Heart left ventricle (tissue), 16 donors: ENCODE results near the gene UBE2I. TPM values are rescaled to one million over a fixed set of nuclear protein-coding genes. Genes with fewer than 3 reads are reported as not detected.

Experiments used
- ATAC-seq, 4 donors: fragments of 200-7000 bp; cut with Tn5 transposase; one replicate each; pipeline ENCODE4 v1.9.1; 2020 to 2022; ENCODE audit warnings: moderate library complexity in 4 of 4, mild to moderate bottlenecking in 3 of 4, moderate number of reproducible peaks in 1 of 4
- DNase-seq, 5 donors: peaks; one replicate each; pipeline ENCODE4 v3.0.0-alpha.2; 2020
- H3K27ac ChIP-seq, 12 donors: fragments of 200-600 bp; sonication (generic) in 4 of 12; one replicate each; pipeline versions ENCODE4 v1.5.0 to v1.8.0; 2016 to 2022; ENCODE audit warnings: mild to moderate bottlenecking in 2 of 12
- H3K27me3 ChIP-seq, 9 donors: fragments of 200-600 bp; sonication (generic) in 2 of 9; one replicate each; pipeline versions ENCODE4 v1.5.1 to v1.8.0; 2016 to 2022; ENCODE audit warnings: mild to moderate bottlenecking in 3 of 9
- H3K36me3 ChIP-seq, 9 donors: fragments of 200-600 bp; sonication (generic) in 2 of 9; one replicate each; pipeline versions ENCODE4 v1.5.0 to v1.8.0; 2018 to 2022; ENCODE audit warnings: mild to moderate bottlenecking in 2 of 9
- H3K4me1 ChIP-seq, 12 donors: fragments of 200-600 bp; sonication (generic) in 4 of 12; one replicate each; pipeline versions ENCODE4 v1.5.0 to v1.8.0; 2016 to 2022; ENCODE audit warnings: mild to moderate bottlenecking in 3 of 12
- H3K4me3 ChIP-seq, 12 donors: fragments of 200-600 bp; sonication (generic) in 4 of 12; one replicate each; pipeline versions ENCODE4 v1.5.0 to v1.8.0; 2017 to 2022; ENCODE audit warnings: mild to moderate bottlenecking in 9 of 12, moderate library complexity in 4 of 12
- H3K9me3 ChIP-seq, 12 donors: fragments of 200-600 bp; sonication (generic) in 4 of 12; one replicate each; pipeline versions ENCODE4 v1.5.0 to v1.8.0; 2016 to 2022; ENCODE audit warnings: mild to moderate bottlenecking in 1 of 12
- POLR2A ChIP-seq, 2 donors: fragments of 450-650 bp; IDR thresholded peaks; one replicate each; pipeline ENCODE4 v1.6.1; 2017; ENCODE audit warnings: antibody characterized with exemption in 2 of 2, mild to moderate bottlenecking in 2 of 2, moderate library complexity in 2 of 2
- WGBS, 4 donors: extraction: QIAGEN DNeasy Blood & Tissue Kit in 2 of 4; methylation state at CpG; one replicate each; pipeline versions ENCODE4 v1.1.5 to v1.1.7; 2013 to 2018; 5-methylcytosine and 5-hydroxymethylcytosine counted together
- intact Hi-C, 10 donors: fragments of 100-400 bp; cut with DNase I; formaldehyde crosslinking; loops; one replicate each; pipeline versions ENCODE4 v1.11.1 to v1.14.2; 2022
- polyA plus RNA-seq, 2 donors: library from polyadenylated mRNA; stranded (reverse); fragments of 200-250 nt; gene quantifications; one replicate each; pipeline ENCODE4 v1.2.3, GENCODE V29; 2013
- total RNA-seq, 9 donors: library from RNA; depleted of rRNA in 2 of 9; stranded (reverse); fragments of >200 nt in 2 of 9; fragmentation: NEBNext Ultra II Directional in 3 of 9; extraction: Animal tissue kit (Norgen Biotek cat#: 25700) in 3 of 9; gene quantifications; one replicate each; pipeline versions ENCODE4 v1.1.0 to v1.2.4, GENCODE V29; 2016 to 2023
- TF ChIP-seq, protein P1 (sequence below), 12 donors: fragments of 200-600 bp; sonication (generic) in 4 of 12; IDR thresholded peaks; one replicate each; pipeline versions ENCODE4 v1.5.0 to v1.8.0; 2018 to 2022; ENCODE audit warnings: antibody characterized with exemption in 12 of 12, mild to moderate bottlenecking in 5 of 12
- donor health status: ischemic (EF 13 %, LVEDD 7.1; RV severe dilation, severe dysfunction).
- donor health status: healthy with polysubstance abuse.
- donor health status: DM: no; HTN: yes; CAD: no.
- donor health status: DM: no; HTN: no; CAD: no.
- donor health status: ischemic (EF 25% LVEDD 6.9; RV normal size, moderate dysfunction).
- donor health status: ischemic (EF 25% LVEDD 5.7; RV mildly dilated, moderate dysfunction).
- donor health status: healthy.
- donor health status: DM: yes; HTN: yes; CAD: no.
- donor health status: ischemic (EF 35%, LVEDD 5.7; RV mildly dilated, moderate dysfunction).
- donor health status: nonischemic (EF 11% LVEDD 7.7; RV severe dilation, severe dysfunction).
- donor health status: DM: yes; HTN: yes; CAD: no.
- donor health status: PGD.
- donor health status: ischemic (EF 29% LVEDD 5.4; RV normal size, mild dysfunction).
- donor health status: nonischemic (EF 23%, LVEDD 6.1; RV moderate dilation, normal function).

The UBE2I gene
- total and polyA plus RNA-seq, 11 donors = 59.3 to 105 (median 82.5) TPM

DNA sequence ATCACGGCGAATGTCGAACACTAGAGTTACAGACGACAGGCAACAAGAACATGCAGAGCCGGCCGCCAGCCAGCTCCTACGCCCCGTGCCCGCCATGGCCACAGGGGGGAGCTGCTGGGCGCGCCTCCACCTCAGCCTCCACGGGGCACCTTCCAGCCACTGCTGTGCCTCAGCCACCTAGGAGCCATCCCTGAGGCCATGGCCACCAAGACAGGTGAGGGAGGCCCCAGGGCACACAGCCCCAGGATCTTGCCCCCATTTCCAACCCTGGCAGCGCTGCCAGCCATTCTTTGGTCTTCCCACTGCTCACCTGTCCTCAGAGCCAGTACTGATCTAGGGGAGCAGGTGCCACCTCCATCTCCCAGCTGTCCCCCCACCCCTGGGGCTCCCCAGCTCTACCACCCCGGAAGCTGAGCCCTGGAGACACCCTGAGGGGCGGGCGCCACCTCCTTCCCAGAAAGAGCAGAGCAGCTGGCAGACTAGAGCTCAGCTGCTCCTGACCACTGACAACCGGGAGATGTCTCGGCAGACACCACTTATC is 54.1 kb downstream of the UBE2I start:
- Histone ChIP-seq H3K36me3 (peaks cover 0 to 90% (median 76%) of the 10 kb centered on the region in 9 donors), H3K27ac (no peak overlapping the region), H3K27me3 (no peaks in the 10 kb centered on the region), H3K9me3 (no peaks in the 10 kb centered on the region), H3K4me3 (no peak overlapping the region), H3K4me1 (no peaks in the 10 kb centered on the region)
- DNase-seq (peak in 2 of 5 donors; percentile 63 to 80), ATAC-seq (peak; percentile 70 to 80 (median 71))
- 46 to 67% (median 51%) methylated on average over 11 to 18 of the region's 18 CpGs for WGBS, 4 donors
- TF ChIP-seq, protein P1, sequence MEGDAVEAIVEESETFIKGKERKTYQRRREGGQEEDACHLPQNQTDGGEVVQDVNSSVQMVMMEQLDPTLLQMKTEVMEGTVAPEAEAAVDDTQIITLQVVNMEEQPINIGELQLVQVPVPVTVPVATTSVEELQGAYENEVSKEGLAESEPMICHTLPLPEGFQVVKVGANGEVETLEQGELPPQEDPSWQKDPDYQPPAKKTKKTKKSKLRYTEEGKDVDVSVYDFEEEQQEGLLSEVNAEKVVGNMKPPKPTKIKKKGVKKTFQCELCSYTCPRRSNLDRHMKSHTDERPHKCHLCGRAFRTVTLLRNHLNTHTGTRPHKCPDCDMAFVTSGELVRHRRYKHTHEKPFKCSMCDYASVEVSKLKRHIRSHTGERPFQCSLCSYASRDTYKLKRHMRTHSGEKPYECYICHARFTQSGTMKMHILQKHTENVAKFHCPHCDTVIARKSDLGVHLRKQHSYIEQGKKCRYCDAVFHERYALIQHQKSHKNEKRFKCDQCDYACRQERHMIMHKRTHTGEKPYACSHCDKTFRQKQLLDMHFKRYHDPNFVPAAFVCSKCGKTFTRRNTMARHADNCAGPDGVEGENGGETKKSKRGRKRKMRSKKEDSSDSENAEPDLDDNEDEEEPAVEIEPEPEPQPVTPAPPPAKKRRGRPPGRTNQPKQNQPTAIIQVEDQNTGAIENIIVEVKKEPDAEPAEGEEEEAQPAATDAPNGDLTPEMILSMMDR (IDR thresholded peaks at IDR 0.05) = peak; percentile 52 to 87 (median 68)
- TF ChIP-seq POLR2A (IDR thresholded peaks at IDR 0.05) = no peak
- intact Hi-C loops = no loop called here

DNA sequence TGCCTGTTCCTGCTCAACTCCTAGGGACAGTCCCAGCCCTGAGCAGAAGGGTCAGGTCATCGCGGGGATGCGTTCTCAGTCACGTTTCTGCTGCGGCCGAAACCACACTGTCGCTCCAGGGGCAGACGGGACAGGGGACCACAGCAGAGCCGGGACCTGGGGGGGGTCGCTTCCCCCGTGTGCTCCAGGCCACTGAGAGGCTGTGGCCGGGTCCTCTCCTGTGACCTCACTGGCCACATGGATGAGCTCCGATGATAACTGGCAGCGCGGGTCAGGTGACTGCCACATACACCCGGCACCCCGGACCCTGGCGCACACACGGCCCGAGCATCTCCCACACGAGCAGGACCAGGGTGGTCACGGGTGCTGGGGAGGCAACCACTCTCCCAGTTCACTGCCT is 55.1 kb downstream of the UBE2I start:
- intact Hi-C loops = no loop called here
- ATAC-seq = no peak
- WGBS, 4 donors = 88 to 96% (median 91%) methylated on average over 8 to 22 of the region's 22 CpGs

DNA sequence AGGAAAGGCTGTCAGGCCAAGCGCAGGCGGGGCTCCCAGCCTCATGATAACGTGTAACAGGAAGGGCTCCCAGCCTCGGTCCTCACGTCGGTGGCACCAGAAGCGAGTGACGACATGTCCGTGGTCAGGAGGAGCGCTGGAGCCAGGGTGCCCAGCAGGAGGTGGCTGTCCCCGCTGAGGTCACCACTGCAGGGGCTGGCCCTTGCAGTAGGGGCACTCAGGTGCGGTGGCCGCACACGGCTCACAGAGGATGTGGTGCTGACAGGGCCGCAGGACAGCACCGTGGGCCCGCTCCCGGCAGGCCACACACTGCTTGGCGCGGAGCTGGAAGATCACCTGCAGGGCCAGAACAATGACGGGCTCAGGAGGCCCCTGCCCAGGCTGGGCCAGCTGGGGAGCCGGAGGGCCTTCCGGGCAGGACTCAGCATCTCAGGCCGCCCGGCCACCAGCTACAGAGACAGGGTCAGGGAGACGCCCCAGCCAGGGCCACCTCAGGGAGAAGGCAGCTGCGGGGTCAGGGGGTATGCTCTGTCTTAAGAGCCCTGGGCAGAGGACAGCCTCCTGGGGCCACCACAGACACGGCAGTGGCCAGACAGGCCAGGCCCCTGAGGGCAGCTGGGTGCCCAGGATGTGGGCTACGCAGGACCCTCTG is 56.8 kb downstream of the UBE2I start:
- H3K4me3 ChIP-seq = no peak overlapping the region
- TF ChIP-seq POLR2A (IDR thresholded peaks at IDR 0.05) = no peak
- TF ChIP-seq, protein P1 (IDR thresholded peaks at IDR 0.05) = no peak
- no peaks in the 10 kb centered on the region for H3K27me3 ChIP-seq
- intact Hi-C loops = no loop called here
- 65 to 87% (median 84%) methylated on average over 13 to 29 of the region's 29 CpGs for WGBS, 4 donors
- H3K4me1 ChIP-seq = no peaks in the 10 kb centered on the region
- no peaks in the 10 kb centered on the region for H3K9me3 ChIP-seq
- peak in 2 of 4 donors; percentile 6 to 12 for ATAC-seq
- H3K36me3 ChIP-seq = peaks cover 0 to 91% (median 75%) of the 10 kb centered on the region in 9 donors
- H3K27ac ChIP-seq = no peak overlapping the region
- DNase-seq = peak in 1 of 5 donors; percentile 58

More for the DNA sequence above, 55.1 kb downstream of the UBE2I start:
- peak in 1 of 5 donors; percentile 56 for DNase-seq
- TF ChIP-seq, protein P1 (IDR thresholded peaks at IDR 0.05) = no peak
- no peak for TF ChIP-seq POLR2A (IDR thresholded peaks at IDR 0.05)
- Histone ChIP-seq H3K4me1 (no peaks in the 10 kb centered on the region), H3K27me3 (no peaks in the 10 kb centered on the region), H3K27ac (no peak overlapping the region), H3K36me3 (peaks cover 0 to 91% (median 74%) of the 10 kb centered on the region in 9 donors), H3K4me3 (no peak overlapping the region), H3K9me3 (no peaks in the 10 kb centered on the region)

DNA sequence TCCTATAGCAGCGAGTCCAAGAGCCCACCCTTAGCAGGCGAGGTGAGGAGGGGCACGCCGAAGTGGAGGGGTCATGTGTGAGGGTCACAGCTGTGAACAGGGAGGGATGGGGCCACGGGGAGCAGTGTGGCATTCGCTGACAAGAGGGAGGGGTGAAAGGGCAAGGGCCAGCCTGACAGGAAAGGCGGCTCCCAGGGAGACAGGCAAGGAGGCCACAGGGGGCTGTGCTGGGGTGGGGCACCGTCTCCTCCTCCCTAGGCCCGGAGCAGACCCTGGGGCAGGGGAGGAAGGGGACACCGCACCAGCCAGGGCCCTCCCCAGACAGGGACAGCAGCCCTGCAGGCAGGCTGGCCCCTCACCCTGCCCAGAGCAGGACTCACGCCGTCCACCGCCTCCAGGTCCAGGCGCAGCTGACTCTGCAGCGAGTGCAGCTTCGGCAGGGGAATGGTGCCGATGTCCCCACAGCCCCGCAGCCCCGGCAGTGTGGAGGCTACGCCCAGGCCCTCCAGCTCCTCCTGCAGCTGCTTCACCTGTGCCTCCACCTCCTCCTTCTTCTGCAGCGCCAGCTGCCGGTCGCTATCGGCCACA is 57.4 kb downstream of the UBE2I start:
- Histone ChIP-seq H3K4me3 (no peak overlapping the region), H3K4me1 (no peaks in the 10 kb centered on the region), H3K27ac (no peak overlapping the region), H3K9me3 (no peaks in the 10 kb centered on the region), H3K27me3 (no peaks in the 10 kb centered on the region), H3K36me3 (peaks cover 0 to 89% (median 75%) of the 10 kb centered on the region in 9 donors)
- DNase-seq (no peak), ATAC-seq (no peak)
- intact Hi-C loops = no loop called here
- no peak for TF ChIP-seq POLR2A (IDR thresholded peaks at IDR 0.05)
- TF ChIP-seq, protein P1 (IDR thresholded peaks at IDR 0.05) = no peak
- 85 to 89% (median 87%) methylated on average over 17 to 24 of the region's 24 CpGs for WGBS, 4 donors
